Adrenal gland (tissue), 12 donors: ENCODE results near the gene RC3H1. TPM values are rescaled to one million over a fixed set of nuclear protein-coding genes. Genes with fewer than 3 reads are reported as not detected.
A peak's percentile ranks its signal among the peaks of the same experiment; 100 is the strongest.

Source experiments
- DNase-seq, 7 donors: peaks; one replicate each; pipeline ENCODE4 v3.0.0-alpha.2; 2019 to 2020
- H3K27ac ChIP-seq, 5 donors: fragments of 200-600 bp; sonication (generic) in 4 of 5; 1 replicate in 3 of 5; 2 replicates in 2 of 5; pipeline versions ENCODE4 v1.5.1 to v1.8.0; 2016 to 2020; ENCODE audit warnings: mild to moderate bottlenecking in 1 of 5
- H3K27me3 ChIP-seq: fragments of 200-600 bp; 2 replicates; pipeline ENCODE4 v1.8.0; 2021
- H3K36me3 ChIP-seq, 2 donors: fragments of 200-600 bp; replicated peaks in 1 of 2; 1 replicate in 1 of 2; 2 replicates in 1 of 2; pipeline versions ENCODE4 v1.5.1 to v1.8.0; 2018 to 2022
- H3K4me1 ChIP-seq, 2 donors: fragments of 200-600 bp; replicated peaks in 1 of 2; 1 replicate in 1 of 2; 2 replicates in 1 of 2; pipeline versions ENCODE4 v1.5.1 to v1.8.0; 2018 to 2021
- H3K4me3 ChIP-seq, 4 donors: fragments of 200-600 bp; sonication (generic) in 3 of 4; one replicate each; pipeline ENCODE4 v1.5.1; 2016 to 2018
- H3K9me3 ChIP-seq, 3 donors: fragments of 200-600 bp; sonication (generic) in 1 of 3; replicated peaks in 1 of 3; 1 replicate in 2 of 3; 2 replicates in 1 of 3; pipeline versions ENCODE4 v1.5.1 to v1.8.0; 2016 to 2021
- CTCF ChIP-seq, 6 experiments: fragments of 450-650 bp in 4 of 6; fragments of 200-600 bp in 2 of 6; sonication (generic) in 1 of 6; IDR thresholded peaks; 1 replicate in 5 of 6; 2 replicates in 1 of 6; pipeline versions ENCODE4 v1.5.1 to v1.8.0; 2016 to 2021; ENCODE audit warnings: antibody characterized with exemption in 6 of 6, mild to moderate bottlenecking in 2 of 6, moderate library complexity in 1 of 6
- POLR2A ChIP-seq, 2 donors: fragments of 450-650 bp; IDR thresholded peaks; one replicate each; pipeline ENCODE4 v1.6.1; 2017; ENCODE audit warnings: antibody characterized with exemption in 2 of 2, mild to moderate bottlenecking in 2 of 2, moderate library complexity in 1 of 2
- WGBS, 4 donors: extraction: QIAGEN DNeasy Blood & Tissue Kit in 2 of 4; methylation state at CpG; one replicate each; pipeline versions ENCODE4 v1.1.5 to v1.1.7; 2013 to 2017; 5-methylcytosine and 5-hydroxymethylcytosine counted together
- intact Hi-C, 2 donors: fragments of 100-400 bp; cut with DNase I; formaldehyde crosslinking; loops; one replicate each; pipeline versions ENCODE4 v1.14.1 to v1.15.0; 2022 to 2023
- polyA plus RNA-seq, 3 donors: library from polyadenylated mRNA; stranded (reverse); fragments of 200-250 nt in 2 of 3; fragments of 350-450 nt in 1 of 3; fragmentation: Illumina TruSeq in 1 of 3; extraction: RNeasy Lipid Tissue Mini Kit (QIAGEN cat#74804) in 1 of 3; gene quantifications; one replicate each; pipeline ENCODE4 v1.2.3, GENCODE V29; 2013 to 2014
- total RNA-seq, 9 donors: library from RNA; depleted of rRNA in 4 of 9; stranded (reverse); fragments of >200 nt in 4 of 9; fragments of 120-200 nt in 1 of 9; fragmentation: NEBNext Ultra II Directional in 1 of 9; extraction: Animal tissue kit (Norgen Biotek cat#: 25700) in 1 of 9; gene quantifications; one replicate each; pipeline versions ENCODE4 v1.1.0 to v1.2.4, GENCODE V29; 2013 to 2023
- donor health status: healthy with polysubstance abuse.
- donor health status: Bipolar disorder and iron deficiency.
- donor health status: DM: yes; HTN: yes; CAD: no.
- donor health status: DM: no; HTN: no; CAD: no.
- donor health status: DM: no; HTN: no; CAD: no.
- donor health status: DM: yes; HTN: yes; CAD: no.

RC3H1 gene
- total and polyA plus RNA-seq, 12 donors = 3.6 to 36.2 (median 23.9) TPM

GRCh38 chr1:174036204-174036603 lies 14.0 kb upstream of the RC3H1 start:
- intact Hi-C loops = no loop called here
- H3K4me1 ChIP-seq = no peaks in the 10 kb centered on the region
- no peaks in the 10 kb centered on the region for H3K9me3 ChIP-seq
- H3K4me3 ChIP-seq = no peak overlapping the region
- DNase-seq = no peak
- 91 to 93% (median 93%) methylated on average over 2 of the region's 2 CpGs for WGBS, 4 donors
- TF ChIP-seq POLR2A (IDR thresholded peaks at IDR 0.05) (no peak), CTCF (IDR thresholded peaks at IDR 0.05) (no peak)
- H3K36me3 ChIP-seq = no peaks in the 10 kb centered on the region
- no peaks in the 10 kb centered on the region for H3K27me3 ChIP-seq
- H3K27ac ChIP-seq = no peak overlapping the region

- TF ChIP-seq POLR2A (IDR thresholded peaks at IDR 0.05) (no peak), CTCF (IDR thresholded peaks at IDR 0.05) (no peak)
- WGBS, 4 donors = 85 to 91% (median 87%) methylated on average over 1 of the region's 1 CpG
- Histone ChIP-seq H3K36me3 (no peaks in the 10 kb centered on the region), H3K4me3 (no peak overlapping the region), H3K4me1 (no peaks in the 10 kb centered on the region), H3K9me3 (no peaks in the 10 kb centered on the region), H3K27me3 (no peaks in the 10 kb centered on the region), H3K27ac (no peak overlapping the region)
- no peak for DNase-seq
- intact Hi-C loops = no loop called here
Observed at GRCh38 chr1:174032671-174033222, 10.6 kb upstream of the RC3H1 start.

GRCh38 chr1:174031099-174031498 lies 8.9 kb upstream of the RC3H1 start:
- H3K9me3 ChIP-seq = no peaks in the 10 kb centered on the region
- WGBS, 4 donors = 77 to 85% (median 82%) methylated on average over 2 of the region's 2 CpGs

GRCh38 chr1:174028495-174028894 lies 6.3 kb upstream of the RC3H1 start:
- Histone ChIP-seq H3K27me3 (no peaks in the 10 kb centered on the region), H3K4me3 (no peak overlapping the region), H3K36me3 (no peaks in the 10 kb centered on the region), H3K27ac (no peak overlapping the region), H3K9me3 (no peaks in the 10 kb centered on the region), H3K4me1 (no peaks in the 10 kb centered on the region)
- DNase-seq = no peak
- intact Hi-C loops = no loop called here
- no peak for TF ChIP-seq POLR2A (IDR thresholded peaks at IDR 0.05)

More at GRCh38 chr1:174031099-174031498, 8.9 kb upstream of the RC3H1 start:
- Histone ChIP-seq H3K36me3 (no peaks in the 10 kb centered on the region), H3K27ac (no peak overlapping the region), H3K4me3 (no peak overlapping the region), H3K4me1 (no peaks in the 10 kb centered on the region), H3K27me3 (no peaks in the 10 kb centered on the region)
- TF ChIP-seq CTCF (IDR thresholded peaks at IDR 0.05) (no peak), POLR2A (IDR thresholded peaks at IDR 0.05) (no peak)
- DNase-seq = no peak
- intact Hi-C loops = no loop called here

GRCh38 chr1:174023440-174023839 lies 1.3 kb upstream of the RC3H1 start:
- Histone ChIP-seq H3K9me3 (no peaks in the 10 kb centered on the region), H3K27me3 (no peaks in the 10 kb centered on the region), H3K27ac (peak overlapping the region in 1 of 5 donors; percentile 91), H3K36me3 (no peaks in the 10 kb centered on the region), H3K4me1 (peaks cover 8 to 28% of the 10 kb centered on the region in 2 donors), H3K4me3 (no peak overlapping the region)
- no peak for DNase-seq
- TF ChIP-seq CTCF (IDR thresholded peaks at IDR 0.05) (no peak), POLR2A (IDR thresholded peaks at IDR 0.05) (no peak)
- intact Hi-C loops = no loop called here
- WGBS, 4 donors = 60 to 71% (median 68%) methylated on average over 3 of the region's 3 CpGs
